Hepatocyte (in vitro differentiated cells): ENCODE measurements around the gene TREH.

Experiments used
- CTCF ChIP-seq: fragments of 200-600 bp; sonication (generic); IDR thresholded peaks from 2 replicates; pipeline ENCODE4 v1.5.1; 2016; ENCODE audit warnings: antibody characterized with exemption, mild to moderate bottlenecking; ENCODE audit not compliant: poor library complexity
- EZH2 ChIP-seq: fragments of 200-600 bp; sonication (generic); IDR thresholded peaks from 2 replicates; pipeline ENCODE4 v1.6.1; 2016; ENCODE audit warnings: antibody characterized with exemption, mild to moderate bottlenecking, borderline replicate concordance
- EZH2phosphoT487 ChIP-seq: fragments of 200-600 bp; sonication (generic); IDR thresholded peaks from one replicate; pipeline ENCODE4 v1.6.1; 2018; ENCODE audit warnings: antibody characterized with exemption, mild to moderate bottlenecking, low read depth, moderate library complexity; ENCODE audit not compliant: unreplicated experiment, severe bottlenecking

DNA sequence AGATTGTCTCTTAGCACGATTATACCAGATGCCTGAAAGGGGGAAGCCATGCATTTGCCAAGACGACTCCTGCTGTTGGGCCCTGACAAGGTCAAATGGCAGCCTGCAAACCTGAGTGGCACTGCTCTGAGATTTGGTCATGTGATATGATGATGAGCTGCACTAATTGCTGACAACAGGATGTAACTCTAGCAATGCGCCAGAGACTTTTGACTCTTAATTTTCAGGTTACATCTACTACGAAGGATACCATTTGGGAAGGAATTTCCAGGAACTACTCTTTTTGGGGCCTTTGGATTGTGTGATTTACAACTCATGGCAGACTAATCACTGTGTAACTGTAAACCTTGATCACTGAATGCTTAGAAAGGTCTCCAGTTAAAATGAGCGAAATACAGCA, 13.1 kb downstream of the TREH start:
- TF ChIP-seq CTCF (no peak), EZH2 (no peak), EZH2phosphoT487 (no peak)
